Neural crest cell (in vitro differentiated cells): ENCODE data around the gene IFI44. TPM values are rescaled to one million over a fixed set of nuclear protein-coding genes. Genes with fewer than 3 reads are reported as not detected.

Experiments
- DNase-seq: peaks from one replicate; pipeline ENCODE4 v3.0.0; 2021; ENCODE audit warnings: low read depth, mixed read lengths, low spot score
- H3K27ac Mint-ChIP-seq: one replicate; pipeline ENCODE4 v1.8.0; 2021; ENCODE audit warnings: mild to moderate bottlenecking, mixed read lengths; ENCODE audit not compliant: unreplicated experiment
- H3K27me3 Mint-ChIP-seq: 2 replicates; pipeline ENCODE4 v1.8.0; 2021; ENCODE audit warnings: low read depth, mild to moderate bottlenecking, mixed read lengths
- H3K36me3 Mint-ChIP-seq: 2 replicates; pipeline ENCODE4 v1.8.0; 2021; ENCODE audit warnings: low read depth, mild to moderate bottlenecking, mixed read lengths
- H3K4me1 Mint-ChIP-seq: 2 replicates; pipeline ENCODE4 v1.8.0; 2021; ENCODE audit warnings: mixed read lengths
- H3K4me3 Mint-ChIP-seq: one replicate; pipeline ENCODE4 v1.8.0; 2021; ENCODE audit warnings: mild to moderate bottlenecking, mixed read lengths
- H3K9me3 Mint-ChIP-seq: 2 replicates; pipeline ENCODE4 v1.8.0; 2021; ENCODE audit warnings: mixed read lengths
- CTCF ChIP-seq: fragments of 200-600 bp; sonication (generic); conservative IDR thresholded peaks from 2 replicates; pipeline ENCODE4 v1.5.0; 2021; ENCODE audit warnings: antibody characterized with exemption, mild to moderate bottlenecking
- total RNA-seq: library from RNA; stranded (reverse); gene quantifications from 2 replicates; pipeline ENCODE4 v1.2.1, GENCODE V29; 2021

IFI44 gene
- total RNA-seq, 1 donor from 2014 or later: 0.47 TPM

GRCh38 chr1:78664763-78665162 lies 15.1 kb downstream of the IFI44 start:
- Mint-ChIP-seq H3K27ac (no peak overlapping the region), H3K36me3 (no peaks in the 10 kb centered on the region), H3K4me3 (no peak overlapping the region), H3K4me1 (no peaks in the 10 kb centered on the region), H3K27me3 (peaks cover 31% of the 10 kb centered on the region), H3K9me3 (no peaks in the 10 kb centered on the region)
- no peak for DNase-seq
- no peak for TF ChIP-seq CTCF

GRCh38 chr1:78665809-78666208 lies 16.2 kb downstream of the IFI44 start:
- Mint-ChIP-seq H3K9me3 (no peaks in the 10 kb centered on the region), H3K27ac (no peak overlapping the region)

GRCh38 chr1:78667939-78668338 lies 18.3 kb downstream of the IFI44 start:
- DNase-seq: no peak
- TF ChIP-seq CTCF: no peak
- no peaks in the 10 kb centered on the region for H3K9me3 Mint-ChIP-seq
- no peaks in the 10 kb centered on the region for H3K4me1 Mint-ChIP-seq
- H3K4me3 Mint-ChIP-seq: no peak overlapping the region
- peaks cover 14% of the 10 kb centered on the region for H3K27me3 Mint-ChIP-seq
- H3K27ac Mint-ChIP-seq: no peak overlapping the region
- no peaks in the 10 kb centered on the region for H3K36me3 Mint-ChIP-seq

More at GRCh38 chr1:78665809-78666208, 16.2 kb downstream of the IFI44 start:
- H3K36me3 Mint-ChIP-seq: no peaks in the 10 kb centered on the region
- DNase-seq: no peak
- no peaks in the 10 kb centered on the region for H3K4me1 Mint-ChIP-seq
- H3K4me3 Mint-ChIP-seq: no peak overlapping the region
- TF ChIP-seq CTCF: no peak
- H3K27me3 Mint-ChIP-seq: peaks cover 28% of the 10 kb centered on the region

GRCh38 chr1:78668427-78668826 lies 18.8 kb downstream of the IFI44 start:
- no peak overlapping the region for H3K4me3 Mint-ChIP-seq
- no peaks in the 10 kb centered on the region for H3K4me1 Mint-ChIP-seq
- H3K36me3 Mint-ChIP-seq: no peaks in the 10 kb centered on the region
- no peak for TF ChIP-seq CTCF
- peaks cover 9% of the 10 kb centered on the region for H3K27me3 Mint-ChIP-seq
- no peaks in the 10 kb centered on the region for H3K9me3 Mint-ChIP-seq
- no peak overlapping the region for H3K27ac Mint-ChIP-seq
- no peak for DNase-seq

- TF ChIP-seq CTCF: no peak
- Mint-ChIP-seq H3K27me3 (no peaks in the 10 kb centered on the region), H3K4me3 (no peak overlapping the region), H3K27ac (no peak overlapping the region), H3K9me3 (no peaks in the 10 kb centered on the region), H3K4me1 (peaks cover 5% of the 10 kb centered on the region), H3K36me3 (no peaks in the 10 kb centered on the region)
- DNase-seq: no peak
Observed at GRCh38 chr1:78672428-78672827, 22.8 kb downstream of the IFI44 start.

- no peaks in the 10 kb centered on the region for H3K27me3 Mint-ChIP-seq
- H3K4me1 Mint-ChIP-seq: peaks cover 5% of the 10 kb centered on the region
- H3K9me3 Mint-ChIP-seq: no peaks in the 10 kb centered on the region
- no peaks in the 10 kb centered on the region for H3K36me3 Mint-ChIP-seq
- TF ChIP-seq CTCF: peak; percentile 25
- no peak overlapping the region for H3K27ac Mint-ChIP-seq
- DNase-seq: no peak
- no peak overlapping the region for H3K4me3 Mint-ChIP-seq
Observed at GRCh38 chr1:78673120-78673519, 23.5 kb downstream of the IFI44 start.
